ENCODE results near the gene APOLD1. TPM values are rescaled to one million over a fixed set of nuclear protein-coding genes. Genes with fewer than 3 reads are reported as not detected.

Gene APOLD1
- polyA plus RNA-seq, 1 experiment = 7.2 TPM

DNA sequence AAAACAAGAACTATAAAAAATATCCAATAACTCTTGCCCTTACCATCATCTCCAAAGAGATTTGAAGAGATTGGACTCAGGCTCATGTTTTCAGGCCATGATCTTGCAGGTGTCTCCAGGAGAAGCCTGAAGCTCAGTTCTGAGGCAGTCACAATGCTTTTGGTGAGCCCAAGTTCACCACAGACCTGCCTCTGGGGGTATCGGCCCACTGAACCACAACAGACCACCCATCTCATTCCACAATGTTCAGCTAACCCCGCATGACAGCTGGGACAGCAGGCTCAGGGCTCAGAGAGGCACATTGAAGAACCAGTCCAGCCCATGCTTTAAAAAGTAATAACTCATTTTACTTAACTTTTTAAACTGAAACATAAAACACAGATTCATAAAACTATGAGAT is 28.3 kb upstream of the APOLD1 start:
- POLR2A ChIA-PET = interaction anchor here (0.6 kb wide), 1 partner anchor 20 kb away, joined by 3 read pairs; no protein-coding TSS in a partner anchor
- CTCF ChIA-PET = interaction anchor here (1.3 kb wide), 1 partner anchor 20 kb away, joined by 3 read pairs; no protein-coding TSS in a partner anchor

DNA sequence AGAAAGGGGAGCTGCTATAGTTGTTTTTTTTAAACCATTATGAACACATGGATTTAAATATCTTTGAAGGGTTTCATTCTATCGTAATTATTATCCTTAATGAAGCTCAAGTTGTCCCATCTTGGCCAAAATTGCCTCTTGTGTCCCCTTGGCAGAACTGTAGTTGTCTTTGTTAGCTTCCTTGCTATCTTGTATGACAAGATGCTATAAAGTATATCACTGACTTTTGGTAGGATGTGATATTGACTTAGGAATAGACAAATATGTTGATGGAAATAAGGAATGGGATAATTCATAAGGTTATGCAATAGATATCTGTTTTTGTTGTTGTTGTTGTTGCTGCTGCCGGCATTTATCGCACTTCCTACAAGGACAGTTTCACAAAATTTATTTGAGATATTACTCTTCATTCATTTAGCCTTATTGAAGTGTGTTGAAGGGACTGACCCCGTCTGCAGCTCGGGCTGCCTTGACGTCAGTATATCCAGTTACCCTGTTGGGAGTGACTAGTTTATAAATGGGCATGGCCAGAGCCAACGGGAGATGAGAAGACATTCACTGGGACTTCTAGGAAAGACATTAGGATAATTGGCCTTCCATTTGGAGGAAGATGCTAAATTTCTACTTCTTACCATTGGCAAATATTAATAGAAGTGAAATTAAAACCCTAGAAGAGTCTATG is 26.1 kb upstream of the APOLD1 start:
- no peaks in the 10 kb centered on the region for H3K36me3 ChIP-seq (ENCODE audit: control insufficient read depth, insufficient read depth, low read length)
- ChIA-PET POLR2A (no interaction called here), CTCF (interaction anchor here (0.6 to 1.4 kb wide), 3 partner anchors 12 to 1272 kb away, joined by 3 to 5 read pairs (median 3); no protein-coding TSS in a partner anchor)
- TF ChIP-seq, protein P1, sequence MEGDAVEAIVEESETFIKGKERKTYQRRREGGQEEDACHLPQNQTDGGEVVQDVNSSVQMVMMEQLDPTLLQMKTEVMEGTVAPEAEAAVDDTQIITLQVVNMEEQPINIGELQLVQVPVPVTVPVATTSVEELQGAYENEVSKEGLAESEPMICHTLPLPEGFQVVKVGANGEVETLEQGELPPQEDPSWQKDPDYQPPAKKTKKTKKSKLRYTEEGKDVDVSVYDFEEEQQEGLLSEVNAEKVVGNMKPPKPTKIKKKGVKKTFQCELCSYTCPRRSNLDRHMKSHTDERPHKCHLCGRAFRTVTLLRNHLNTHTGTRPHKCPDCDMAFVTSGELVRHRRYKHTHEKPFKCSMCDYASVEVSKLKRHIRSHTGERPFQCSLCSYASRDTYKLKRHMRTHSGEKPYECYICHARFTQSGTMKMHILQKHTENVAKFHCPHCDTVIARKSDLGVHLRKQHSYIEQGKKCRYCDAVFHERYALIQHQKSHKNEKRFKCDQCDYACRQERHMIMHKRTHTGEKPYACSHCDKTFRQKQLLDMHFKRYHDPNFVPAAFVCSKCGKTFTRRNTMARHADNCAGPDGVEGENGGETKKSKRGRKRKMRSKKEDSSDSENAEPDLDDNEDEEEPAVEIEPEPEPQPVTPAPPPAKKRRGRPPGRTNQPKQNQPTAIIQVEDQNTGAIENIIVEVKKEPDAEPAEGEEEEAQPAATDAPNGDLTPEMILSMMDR (IDR thresholded peaks at IDR 0.05; ENCODE audit: insufficient read depth, low read depth, low read length) = no peak
- no peak overlapping the region for H3K4me3 ChIP-seq (ENCODE audit: low read depth, low read length)
- H3K27me3 ChIP-seq (ENCODE audit: control insufficient read depth, insufficient read depth, low read length) = no peaks in the 10 kb centered on the region
- no peak for DNase-seq (ENCODE audit: low read depth)

More for the DNA sequence above, 28.3 kb upstream of the APOLD1 start:
- no peak for DNase-seq (ENCODE audit: low read depth)
- Histone ChIP-seq H3K27me3 (ENCODE audit: control insufficient read depth, insufficient read depth, low read length) (no peaks in the 10 kb centered on the region), H3K4me3 (ENCODE audit: low read depth, low read length) (no peak overlapping the region), H3K36me3 (ENCODE audit: control insufficient read depth, insufficient read depth, low read length) (no peaks in the 10 kb centered on the region)
- TF ChIP-seq, protein P1 (IDR thresholded peaks at IDR 0.05; ENCODE audit: insufficient read depth, low read depth, low read length) = no peak

DNA sequence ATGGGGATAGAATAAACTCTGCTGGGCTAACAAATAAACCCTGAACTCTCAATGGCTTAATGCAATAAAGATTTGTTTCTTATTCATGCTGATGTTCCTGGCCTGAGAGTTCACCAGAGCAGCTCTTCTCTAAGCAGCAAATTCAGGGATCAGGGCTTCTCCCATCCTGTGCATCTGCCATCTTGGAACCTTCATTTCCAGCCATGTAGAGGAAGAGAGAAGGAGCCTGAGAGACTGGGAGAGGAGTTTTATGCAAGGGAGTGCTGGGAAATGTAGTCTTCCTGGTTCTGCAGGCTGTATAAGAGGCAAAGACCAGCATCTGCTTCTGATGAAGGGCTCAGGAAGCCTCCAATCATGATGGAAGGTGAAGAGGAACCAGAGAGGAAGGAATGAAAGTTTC is 20.6 kb upstream of the APOLD1 start:
- TF ChIP-seq, protein P1 (IDR thresholded peaks at IDR 0.05; ENCODE audit: insufficient read depth, low read depth, low read length) = no peak
- DNase-seq (ENCODE audit: low read depth) = no peak
- CTCF ChIA-PET = interaction anchor here (1.2 kb wide), 1 partner anchor 14 kb away, joined by 3 read pairs; no protein-coding TSS in a partner anchor
- Histone ChIP-seq H3K4me3 (ENCODE audit: low read depth, low read length) (no peak overlapping the region), H3K36me3 (ENCODE audit: control insufficient read depth, insufficient read depth, low read length) (no peaks in the 10 kb centered on the region), H3K27me3 (ENCODE audit: control insufficient read depth, insufficient read depth, low read length) (no peaks in the 10 kb centered on the region)
- POLR2A ChIA-PET = no interaction called here

DNA sequence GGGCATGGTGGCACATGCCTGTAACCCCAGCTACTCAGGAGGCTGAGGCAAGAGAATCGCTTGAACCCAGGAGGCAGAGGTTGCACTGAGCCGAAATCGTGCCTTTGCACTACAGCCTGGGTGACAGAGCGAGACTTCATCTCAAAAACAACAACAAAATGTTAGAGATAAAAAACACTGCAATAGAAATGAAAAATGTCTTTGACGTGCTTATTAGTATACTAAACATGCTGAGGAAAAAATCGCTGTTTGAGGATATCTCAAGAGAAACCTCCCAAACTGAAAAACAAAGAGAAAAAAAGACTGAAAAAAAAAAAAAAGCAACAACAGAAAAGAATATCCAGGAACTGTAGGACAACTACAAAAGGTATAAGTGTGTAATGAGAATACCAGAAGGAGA is 15.2 kb upstream of the APOLD1 start:
- ChIA-PET POLR2A (no interaction called here), CTCF (no interaction called here)
- TF ChIP-seq, protein P1 (IDR thresholded peaks at IDR 0.05; ENCODE audit: insufficient read depth, low read depth, low read length) = no peak
- DNase-seq (ENCODE audit: low read depth) = no peak
- H3K36me3 ChIP-seq (ENCODE audit: control insufficient read depth, insufficient read depth, low read length) = no peaks in the 10 kb centered on the region
- H3K4me3 ChIP-seq (ENCODE audit: low read depth, low read length) = no peak overlapping the region
- H3K27me3 ChIP-seq (ENCODE audit: control insufficient read depth, insufficient read depth, low read length) = no peaks in the 10 kb centered on the region

DNA sequence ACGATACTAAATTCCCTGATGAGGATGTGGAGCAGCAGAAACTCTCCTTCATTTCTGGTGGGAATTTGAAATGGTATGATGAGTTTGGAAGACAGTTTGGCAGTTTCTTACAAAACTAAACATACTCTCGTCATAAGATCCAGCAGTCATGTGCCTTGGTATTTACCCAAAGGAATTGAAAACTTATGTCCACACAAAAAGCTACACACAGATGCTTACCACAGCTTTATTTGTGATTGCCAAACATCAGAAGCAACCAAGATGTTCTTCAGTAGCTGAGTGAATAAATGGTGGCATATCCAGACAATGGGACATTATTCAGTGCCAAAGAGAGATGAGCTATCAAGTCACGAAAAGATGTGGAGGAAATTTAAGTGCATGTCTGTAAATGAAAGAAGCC is 10.7 kb upstream of the APOLD1 start:
- POLR2A ChIA-PET = no interaction called here
- TF ChIP-seq, protein P1 (IDR thresholded peaks at IDR 0.05; ENCODE audit: insufficient read depth, low read depth, low read length) = no peak
- DNase-seq (ENCODE audit: low read depth) = no peak
- H3K36me3 ChIP-seq (ENCODE audit: control insufficient read depth, insufficient read depth, low read length) = no peaks in the 10 kb centered on the region
- CTCF ChIA-PET = interaction anchor here (2.5 kb wide), 1 partner anchor 13 kb away, joined by 9 read pairs; no protein-coding TSS in a partner anchor
- no peak overlapping the region for H3K4me3 ChIP-seq (ENCODE audit: low read depth, low read length)
- no peaks in the 10 kb centered on the region for H3K27me3 ChIP-seq (ENCODE audit: control insufficient read depth, insufficient read depth, low read length)

All from BJ (cell line).